Lower lobe of right lung (tissue), 2 donors: ENCODE results near the gene ZSWIM5. TPM values are rescaled to one million over a fixed set of nuclear protein-coding genes. Genes with fewer than 3 reads are reported as not detected.
A peak's percentile ranks its signal among the peaks of the same experiment; 100 is the strongest.

Experiments
- ATAC-seq, 2 donors: fragments of 200-7000 bp; cut with Tn5 transposase; one replicate each; pipeline ENCODE4 v1.9.1; 2020 to 2022; ENCODE audit warnings: mild to moderate bottlenecking in 2 of 2, moderate library complexity in 2 of 2
- DNase-seq: peaks from one replicate; pipeline ENCODE4 v3.0.0-alpha.2; 2020
- H3K27ac ChIP-seq: fragments of 200-600 bp; one replicate; pipeline ENCODE4 v1.8.0; 2022
- H3K27me3 ChIP-seq: fragments of 200-600 bp; one replicate; pipeline ENCODE4 v1.8.0; 2022; ENCODE audit warnings: low read depth
- H3K36me3 ChIP-seq: fragments of 200-600 bp; one replicate; pipeline ENCODE4 v1.8.0; 2022; ENCODE audit warnings: mild to moderate bottlenecking
- H3K4me1 ChIP-seq: fragments of 200-600 bp; one replicate; pipeline ENCODE4 v1.8.0; 2022
- H3K4me3 ChIP-seq: fragments of 200-600 bp; one replicate; pipeline ENCODE4 v1.8.0; 2022; ENCODE audit warnings: mild to moderate bottlenecking
- H3K9me3 ChIP-seq: fragments of 200-600 bp; one replicate; pipeline ENCODE4 v1.8.0; 2022
- CTCF ChIP-seq: fragments of 200-600 bp; IDR thresholded peaks from one replicate; pipeline ENCODE4 v1.8.0; 2022; ENCODE audit warnings: antibody characterized with exemption, mild to moderate bottlenecking
- intact Hi-C: fragments of 100-400 bp; cut with DNase I; formaldehyde crosslinking; loops from one replicate; pipeline ENCODE4 v1.11.0; 2022
- total RNA-seq: library from RNA; stranded (reverse); fragmentation: NEBNext Ultra II Directional; extraction: Animal tissue kit (Norgen Biotek cat#: 25700); gene quantifications from one replicate; pipeline ENCODE4 v1.2.1, GENCODE V29; 2021
- donor health status: DM: no; HTN: yes; CAD: no; lungs with severe emphysema.

The ZSWIM5 gene
- total RNA-seq, 1 donor from 2014 or later: 3.6 TPM

DNA sequence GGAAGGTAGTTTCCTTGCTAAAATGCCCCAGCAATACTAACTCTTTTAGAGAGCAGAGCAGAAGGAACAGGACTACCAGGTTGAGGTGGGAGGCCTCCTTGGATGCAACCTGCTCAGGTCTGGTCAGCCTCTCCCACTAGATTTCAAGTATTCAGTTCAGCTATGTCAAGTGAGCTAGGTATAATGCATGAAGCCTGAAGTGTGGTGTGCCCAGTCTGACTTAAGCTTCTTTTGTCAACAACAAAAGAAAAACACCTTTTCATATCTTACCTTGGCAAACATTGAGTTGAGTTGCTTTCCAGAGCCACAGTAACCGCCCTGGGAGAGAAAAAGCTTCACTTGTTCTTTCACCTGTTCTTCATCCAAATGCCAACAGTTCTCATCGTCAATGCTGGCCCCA lies 146.6 kb downstream of the ZSWIM5 start:
- ATAC-seq: peak; percentile 78 to 87
- no peak for DNase-seq
- intact Hi-C loops: no loop called here

GRCh38 chr1:45057542-45057941 lies 148.9 kb downstream of the ZSWIM5 start:
- Histone ChIP-seq H3K4me3 (no peak overlapping the region), H3K4me1 (no peaks in the 10 kb centered on the region), H3K27ac (no peak overlapping the region), H3K27me3 (no peaks in the 10 kb centered on the region), H3K36me3 (no peaks in the 10 kb centered on the region), H3K9me3 (no peaks in the 10 kb centered on the region)
- ATAC-seq (no peak), DNase-seq (no peak)
- TF ChIP-seq CTCF: no peak
- intact Hi-C loops: no loop called here

More for the DNA sequence above, 146.6 kb downstream of the ZSWIM5 start:
- Histone ChIP-seq H3K4me1 (no peaks in the 10 kb centered on the region), H3K27ac (no peak overlapping the region), H3K9me3 (no peaks in the 10 kb centered on the region), H3K4me3 (no peak overlapping the region), H3K36me3 (no peaks in the 10 kb centered on the region), H3K27me3 (no peaks in the 10 kb centered on the region)
- no peak for TF ChIP-seq CTCF

DNA sequence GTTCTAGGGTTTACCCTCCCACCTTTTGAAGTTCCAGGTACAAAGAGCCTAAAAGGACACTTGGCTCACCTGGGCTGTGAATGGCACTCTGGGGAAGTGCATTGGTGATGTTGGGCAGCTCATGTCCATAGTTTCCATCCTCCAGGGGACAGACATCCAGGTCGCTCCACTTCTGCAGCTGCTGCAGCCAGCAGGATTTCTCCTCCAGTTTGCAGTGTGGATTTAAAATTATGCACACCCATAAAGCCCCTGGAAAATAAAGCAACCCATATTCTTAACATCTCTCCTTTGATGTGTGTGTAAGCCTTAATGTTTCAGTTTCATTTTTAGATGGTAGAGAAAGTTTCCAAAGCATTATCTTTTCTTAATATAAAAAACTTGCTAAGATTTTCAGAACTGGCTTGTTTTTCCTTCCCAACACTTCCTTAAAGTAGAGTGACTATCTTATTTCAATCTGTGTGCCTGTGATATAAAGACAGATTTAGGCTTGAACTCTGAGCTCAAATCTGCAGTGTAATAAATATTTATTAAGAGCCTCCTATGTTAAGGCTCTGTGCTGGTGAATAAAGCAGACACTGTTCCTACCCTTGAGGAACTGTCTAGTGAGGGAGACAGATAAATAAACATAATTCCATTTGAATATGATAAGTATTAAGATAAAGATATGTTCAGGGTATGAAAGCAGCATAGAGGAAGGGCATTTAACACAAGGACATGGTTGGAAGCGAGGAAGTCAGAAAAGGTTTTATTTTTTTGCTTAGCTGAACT lies 155.2 kb downstream of the ZSWIM5 start:
- Histone ChIP-seq H3K27ac (no peak overlapping the region), H3K36me3 (no peaks in the 10 kb centered on the region)
- intact Hi-C loops: no loop called here

DNA sequence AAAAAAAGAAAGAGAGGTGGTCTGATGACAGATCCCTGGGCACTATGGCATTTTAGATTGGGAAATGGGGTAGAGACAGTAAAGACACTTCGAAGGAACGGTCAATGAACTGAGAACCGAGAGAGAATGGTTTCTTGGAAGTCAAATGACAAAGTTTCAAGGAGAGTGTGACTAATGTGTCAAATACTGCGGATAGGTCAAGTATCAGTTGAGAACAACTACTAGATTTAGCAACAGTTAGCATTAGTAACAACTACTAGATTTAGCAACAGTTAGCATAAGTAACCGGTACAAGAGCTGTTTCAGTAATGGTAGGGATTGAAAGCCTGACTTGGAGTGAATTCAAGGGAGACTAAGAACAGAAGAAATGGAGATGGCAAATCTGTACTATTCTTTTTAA lies 159.4 kb downstream of the ZSWIM5 start:
- H3K36me3 ChIP-seq: no peaks in the 10 kb centered on the region
- no peak for TF ChIP-seq CTCF
- intact Hi-C loops: no loop called here
- ATAC-seq: peak in 1 of 2 donors; percentile 66
- H3K4me1 ChIP-seq: no peaks in the 10 kb centered on the region
- DNase-seq: no peak
- no peaks in the 10 kb centered on the region for H3K9me3 ChIP-seq
- H3K27ac ChIP-seq: no peak overlapping the region
- H3K27me3 ChIP-seq: no peaks in the 10 kb centered on the region
- no peak overlapping the region for H3K4me3 ChIP-seq

More for the DNA sequence above, 155.2 kb downstream of the ZSWIM5 start:
- ATAC-seq (no peak), DNase-seq (no peak)
- no peaks in the 10 kb centered on the region for H3K9me3 ChIP-seq
- no peaks in the 10 kb centered on the region for H3K4me1 ChIP-seq
- no peak overlapping the region for H3K4me3 ChIP-seq
- H3K27me3 ChIP-seq: no peaks in the 10 kb centered on the region
- no peak for TF ChIP-seq CTCF

DNA sequence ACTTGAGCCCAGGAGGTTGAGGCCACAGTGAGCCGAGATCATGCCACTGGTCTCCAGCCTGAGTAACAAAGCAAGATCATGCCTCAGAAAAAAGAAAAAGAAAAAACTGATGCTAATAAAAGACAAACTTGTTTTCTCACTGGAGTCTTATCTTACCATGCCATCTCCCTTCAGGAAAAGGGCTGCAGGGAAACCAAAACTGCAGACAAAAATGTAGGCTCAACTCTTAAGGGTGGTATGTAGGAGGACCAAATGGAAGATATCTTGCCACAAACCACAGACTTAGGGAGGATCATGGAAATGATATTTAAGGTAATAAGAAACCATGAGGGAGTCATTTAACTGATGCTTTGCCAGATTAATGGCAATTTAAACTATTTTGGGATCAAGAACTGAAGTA lies 161.5 kb downstream of the ZSWIM5 start:
- Histone ChIP-seq H3K36me3 (no peaks in the 10 kb centered on the region), H3K4me1 (no peaks in the 10 kb centered on the region), H3K27ac (no peak overlapping the region), H3K9me3 (no peaks in the 10 kb centered on the region), H3K4me3 (no peak overlapping the region), H3K27me3 (no peaks in the 10 kb centered on the region)
- no peak for TF ChIP-seq CTCF
- DNase-seq (no peak), ATAC-seq (no peak)
- intact Hi-C loops: no loop called here
